ENCODE results near the gene SIVA1. TPM values are rescaled to one million over a fixed set of nuclear protein-coding genes. Genes with fewer than 3 reads are reported as not detected.

Gene SIVA1
- polyA plus RNA-seq, 3 donors: 102 to 193 (median 156) TPM

- H3K9me3 ChIP-seq (replicated peaks in 1 of 2; ENCODE audit: control insufficient read depth in 1 of 2, insufficient read depth in 1 of 2, low read length in 2 of 2): no peaks in the 10 kb centered on the region
- H3K4me2 ChIP-seq (replicated peaks; ENCODE audit: extremely low read depth, low read length, poor library complexity, severe bottlenecking): no peak overlapping the region
- Mint-ChIP-seq H3K36me3 (peaks cover 3 to 4% of the 10 kb centered on the region in 2 donors), H3K4me3 (peak overlapping the region in 1 of 2 donors; percentile 52), H3K27ac (no peak overlapping the region), H3K27me3 (ENCODE audit: low read depth in 3 of 3) (peaks cover 0 to 2% (median 0%) of the 10 kb centered on the region in 3 donors), H3K4me1 (peaks cover under 1% of the 10 kb centered on the region), H3K9me3 (no peaks in the 10 kb centered on the region)
- H3K9ac ChIP-seq (ENCODE audit: insufficient read depth, low read length, poor library complexity, severe bottlenecking): no peak overlapping the region
- H2AFZ ChIP-seq (ENCODE audit: insufficient read depth, low read depth, low read length, poor library complexity, severe bottlenecking): no peak overlapping the region
- 87% methylated on average over 28 of the region's 32 CpGs for WGBS (ENCODE audit: insufficient coverage)
- intact Hi-C loops (cut with micrococcal nuclease): no loop called here
- H3K27ac ChIP-seq (ENCODE audit: low read depth in 1 of 2, low read length in 2 of 2): no peak overlapping the region
- no peak for TF ChIP-seq CTCF (IDR thresholded peaks at IDR 0.05)
- peaks cover 0 to 2% of the 10 kb centered on the region in 2 donors for H3K4me1 ChIP-seq (ENCODE audit: control insufficient read depth in 1 of 2, insufficient read depth in 2 of 2, low read length in 2 of 2)
- H3K36me3 ChIP-seq (replicated peaks in 1 of 2; ENCODE audit: control insufficient read depth in 1 of 2, insufficient read depth in 2 of 2, low read length in 2 of 2): no peaks in the 10 kb centered on the region
- H4K20me1 ChIP-seq (ENCODE audit: insufficient read depth, low read length): no peaks in the 10 kb centered on the region
- no peaks in the 10 kb centered on the region for H3K79me2 ChIP-seq (ENCODE audit: insufficient read depth, low read length)
- no peak for DNase-seq
- H3K27me3 ChIP-seq (ENCODE audit: control insufficient read depth in 2 of 2, insufficient read depth in 2 of 2, low read length in 2 of 2): no peaks in the 10 kb centered on the region
- no peak overlapping the region for H3K4me3 ChIP-seq (replicated peaks in 1 of 3; ENCODE audit: low read depth in 2 of 3, low read length in 3 of 3)
Measured at GRCh38 chr14:104742586-104743455, 10.1 kb upstream of the SIVA1 start.

- intact Hi-C loops (cut with micrococcal nuclease): no loop called here
- Histone ChIP-seq H3K4me3 (replicated peaks in 1 of 3; ENCODE audit: low read depth in 2 of 3, low read length in 3 of 3) (no peak overlapping the region), H4K20me1 (ENCODE audit: insufficient read depth, low read length) (no peaks in the 10 kb centered on the region), H3K9me3 (replicated peaks in 1 of 2; ENCODE audit: control insufficient read depth in 1 of 2, insufficient read depth in 1 of 2, low read length in 2 of 2) (no peaks in the 10 kb centered on the region), H3K9ac (ENCODE audit: insufficient read depth, low read length, poor library complexity, severe bottlenecking) (no peak overlapping the region), H3K4me2 (replicated peaks; ENCODE audit: extremely low read depth, low read length, poor library complexity, severe bottlenecking) (no peak overlapping the region), H3K79me2 (ENCODE audit: insufficient read depth, low read length) (no peaks in the 10 kb centered on the region), H3K4me1 (ENCODE audit: control insufficient read depth in 1 of 2, insufficient read depth in 2 of 2, low read length in 2 of 2) (peaks cover 0 to 10% of the 10 kb centered on the region in 2 donors), H3K36me3 (replicated peaks in 1 of 2; ENCODE audit: control insufficient read depth in 1 of 2, insufficient read depth in 2 of 2, low read length in 2 of 2) (no peaks in the 10 kb centered on the region), H3K27ac (ENCODE audit: low read depth in 1 of 2, low read length in 2 of 2) (no peak overlapping the region), H2AFZ (ENCODE audit: insufficient read depth, low read depth, low read length, poor library complexity, severe bottlenecking) (no peak overlapping the region), H3K27me3 (ENCODE audit: control insufficient read depth in 2 of 2, insufficient read depth in 2 of 2, low read length in 2 of 2) (no peaks in the 10 kb centered on the region)
- Mint-ChIP-seq H3K36me3 (peaks cover 3 to 4% of the 10 kb centered on the region in 2 donors), H3K27ac (no peak overlapping the region), H3K27me3 (ENCODE audit: low read depth in 3 of 3) (peaks cover 0 to under 1% (median 0%) of the 10 kb centered on the region in 3 donors), H3K4me3 (peak overlapping the region in 1 of 2 donors; percentile 52), H3K4me1 (peaks cover 10% of the 10 kb centered on the region), H3K9me3 (no peaks in the 10 kb centered on the region)
- TF ChIP-seq CTCF (IDR thresholded peaks at IDR 0.05): no peak
- 94% methylated on average over 19 of the region's 28 CpGs for WGBS (ENCODE audit: insufficient coverage)
- DNase-seq: no peak
Measured at GRCh38 chr14:104743461-104744380, 9.2 kb upstream of the SIVA1 start.

Data from CD14-positive monocyte (primary cell).